ENCODE measurements around the gene BMPR2. TPM values are rescaled to one million over a fixed set of nuclear protein-coding genes. Genes with fewer than 3 reads are reported as not detected.
A peak's percentile ranks its signal among the peaks of the same experiment; 100 is the strongest.
"Not testable (repeated sequence)": the region's sequence is repeated elsewhere in the genome, so short reads cannot be mapped to it uniquely, and the experiment has no call there.

The BMPR2 gene
- total RNA-seq (86.7 TPM), polyA plus RNA-seq (20.1 TPM)

DNA sequence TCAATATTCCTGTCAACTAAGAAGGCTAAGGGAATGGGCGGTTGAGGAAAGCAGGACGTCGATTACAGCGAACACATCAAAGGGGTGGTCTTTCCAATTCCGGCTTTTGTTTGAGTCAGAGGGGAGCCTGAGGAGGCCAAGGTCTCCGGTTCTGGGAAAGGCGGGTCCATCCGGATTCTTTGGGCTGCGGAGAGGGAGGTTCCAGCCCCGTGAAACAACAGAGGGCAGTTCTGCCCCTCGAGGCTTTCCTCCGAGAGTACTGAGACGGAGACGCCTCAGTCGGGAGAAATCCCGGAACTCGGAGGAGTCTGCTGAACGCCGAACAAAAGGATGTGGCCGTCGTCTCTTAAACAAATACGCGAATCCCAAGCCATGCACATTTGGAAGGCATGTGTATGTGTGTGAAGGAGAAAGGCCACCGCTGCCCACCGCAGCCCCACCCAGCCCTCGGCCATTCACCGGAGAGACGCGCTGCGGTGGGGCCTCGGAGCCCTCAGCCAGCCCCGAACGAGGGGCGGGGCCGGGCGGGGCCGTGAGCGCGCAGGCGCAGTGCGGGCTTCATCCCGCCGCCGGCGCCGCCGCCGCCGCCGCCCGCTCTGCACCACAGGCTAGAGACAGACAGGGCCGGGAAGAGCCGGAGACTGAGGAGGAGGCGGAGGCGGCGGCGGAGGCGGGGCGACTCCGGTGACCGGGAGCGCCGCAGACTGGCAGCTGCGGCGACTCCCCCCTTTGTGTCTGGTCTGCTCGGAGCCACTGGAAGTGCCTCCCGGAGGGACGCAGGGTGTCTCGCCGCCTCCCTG lies at the start of gene BMPR2:
Gene BMPR2, plus strand, starts transcription at position 719 of the 800 bp plus-strand sequence. CDS start 1,148 bp downstream, outside the sequence.
- H3K36me3 ChIP-seq (ENCODE audit: insufficient read depth), result no peaks in the 10 kb centered on the region
- no peaks in the 10 kb centered on the region for H3K4me1 ChIP-seq (ENCODE audit: insufficient read depth)
- WGBS, result under 1% methylated on average over 70 of the region's 70 CpGs
- peak; percentile 81 for DNase-seq (ENCODE audit: extremely low spot score)
- peak within 1 kb of the TSS; percentile 93 for H3K27ac ChIP-seq (ENCODE audit: low read depth)
- peak within 1 kb of the TSS; percentile 94 for H3K4me3 ChIP-seq (ENCODE audit: low read depth, low read length)

DNA sequence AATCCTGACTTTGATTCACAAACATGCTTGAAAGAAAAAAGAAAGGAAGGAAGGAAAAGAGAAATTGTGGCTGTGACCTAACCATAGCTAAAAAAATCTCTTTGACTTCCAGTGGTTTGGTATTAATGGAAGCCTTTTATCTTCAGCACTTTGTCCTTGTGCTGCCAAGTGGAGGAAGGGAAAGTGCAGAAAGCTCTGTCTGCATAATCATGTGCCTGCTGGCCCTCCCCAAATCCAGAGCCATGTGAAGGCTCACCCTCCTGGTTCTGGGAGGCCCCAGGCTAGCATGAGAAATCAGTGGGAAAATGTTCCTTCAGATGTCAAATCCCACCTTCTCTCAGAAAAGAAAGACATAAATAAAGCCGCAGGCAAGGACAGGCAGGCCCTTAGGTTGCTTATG lies 48.3 kb upstream of the BMPR2 start:
- no peaks in the 10 kb centered on the region for H3K4me1 ChIP-seq (ENCODE audit: insufficient read depth)
- DNase-seq (ENCODE audit: extremely low spot score), result no peak
- 88% methylated on average over 1 of the region's 1 CpG for WGBS
- peaks cover 2% of the 10 kb centered on the region for H3K36me3 ChIP-seq (ENCODE audit: insufficient read depth)
- H3K27ac ChIP-seq (ENCODE audit: low read depth), result no peak overlapping the region
- H3K4me3 ChIP-seq (ENCODE audit: low read depth, low read length), result no peak overlapping the region

DNA sequence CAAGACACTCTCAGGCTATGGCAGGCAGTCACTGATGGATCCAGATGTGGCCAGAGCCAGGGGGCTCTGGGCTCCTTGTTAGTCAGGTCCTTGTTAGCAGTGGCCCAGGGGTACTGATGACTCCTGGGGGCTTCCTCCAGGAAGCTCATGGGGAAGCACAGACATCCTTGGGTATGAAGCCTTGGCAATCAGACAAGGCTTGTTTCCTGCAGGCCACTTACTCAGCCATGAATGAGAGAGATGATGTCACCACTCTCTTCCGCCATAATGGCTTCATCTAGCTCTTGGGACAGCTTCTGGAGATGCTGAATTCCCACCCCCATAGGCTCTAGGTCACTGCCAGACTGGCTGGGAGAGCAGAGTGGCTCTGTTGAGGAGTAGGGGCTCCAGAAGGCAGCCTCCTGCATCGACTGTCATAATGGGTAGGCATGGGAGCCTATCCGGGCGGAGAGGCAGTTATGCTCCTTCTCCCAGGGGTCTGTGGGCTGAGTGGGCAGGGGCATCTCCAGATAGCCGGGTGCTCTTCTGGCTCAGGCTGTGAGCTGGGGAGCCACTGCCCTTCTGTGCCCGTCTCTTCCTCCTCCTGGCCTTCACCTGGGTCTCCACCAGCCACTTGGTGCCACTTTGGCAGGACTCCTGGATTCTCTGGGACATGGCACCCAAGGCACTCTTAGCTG lies 40.2 kb upstream of the BMPR2 start:
- no peak overlapping the region for H3K4me3 ChIP-seq (ENCODE audit: low read depth, low read length)
- no peaks in the 10 kb centered on the region for H3K36me3 ChIP-seq (ENCODE audit: insufficient read depth)
- no peak overlapping the region for H3K27ac ChIP-seq (ENCODE audit: low read depth)
- 97% methylated on average over 6 of the region's 6 CpGs for WGBS
- no peaks in the 10 kb centered on the region for H3K4me1 ChIP-seq (ENCODE audit: insufficient read depth)
- no peak for DNase-seq (ENCODE audit: extremely low spot score)

DNA sequence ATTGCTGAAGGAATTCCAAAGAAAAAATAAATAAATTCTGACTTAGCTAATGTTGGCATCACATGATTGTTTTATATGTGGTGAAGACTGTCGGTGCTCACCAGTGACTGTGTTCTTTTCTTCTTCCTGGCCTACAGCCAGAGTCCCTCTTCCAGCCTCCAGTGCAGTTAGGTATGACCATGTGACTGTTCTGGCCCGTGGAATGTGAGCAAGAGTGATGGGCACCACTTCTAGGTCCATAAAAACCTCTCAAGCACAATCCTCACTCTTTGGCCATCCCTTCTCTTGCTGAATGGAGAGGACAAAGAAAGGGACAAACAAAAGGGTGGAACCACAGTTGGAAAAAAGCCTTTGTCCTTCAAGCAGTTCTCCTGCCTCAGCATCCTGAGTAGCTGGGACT lies 39.0 kb upstream of the BMPR2 start:
- 58% methylated on average over 2 of the region's 2 CpGs for WGBS
- no peak for DNase-seq (ENCODE audit: extremely low spot score)
- Histone ChIP-seq H3K27ac (ENCODE audit: low read depth) (no peak overlapping the region), H3K36me3 (ENCODE audit: insufficient read depth) (no peaks in the 10 kb centered on the region), H3K4me3 (ENCODE audit: low read depth, low read length) (no peak overlapping the region), H3K4me1 (ENCODE audit: insufficient read depth) (no peaks in the 10 kb centered on the region)

DNA sequence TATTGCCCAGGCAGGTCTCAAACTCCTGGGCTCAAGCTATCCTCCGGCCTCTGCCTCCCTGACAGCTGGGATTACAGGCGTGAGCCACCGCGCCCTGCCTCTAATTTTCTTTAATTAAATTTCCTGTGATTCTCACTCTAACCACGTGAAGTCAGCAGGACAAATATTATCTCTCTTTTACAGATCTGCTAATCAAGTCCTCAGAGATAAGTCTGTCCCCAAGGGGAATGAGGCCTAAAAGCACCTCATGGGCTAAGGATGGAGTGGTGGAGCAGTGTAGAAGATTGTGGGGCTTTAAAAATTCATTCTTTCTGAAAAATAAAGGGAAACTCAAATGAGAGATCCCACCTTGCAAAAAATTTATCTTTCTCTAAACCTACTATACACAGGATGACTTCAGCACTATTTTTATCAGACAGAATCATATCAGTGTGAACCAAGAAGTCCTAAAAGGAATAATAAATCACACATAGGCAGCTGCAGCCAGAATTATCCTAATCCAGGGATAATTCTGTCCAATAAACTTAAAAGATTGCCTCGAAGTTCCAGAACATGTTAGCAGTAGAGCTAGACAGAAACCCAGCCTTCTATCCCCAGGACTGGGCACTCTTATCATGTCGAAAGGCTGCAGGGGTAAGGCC lies 38.3 kb upstream of the BMPR2 start:
- DNase-seq (ENCODE audit: extremely low spot score), result no peak
- H3K4me3 ChIP-seq (ENCODE audit: low read depth, low read length), result no peak overlapping the region
- H3K36me3 ChIP-seq (ENCODE audit: insufficient read depth), result no peaks in the 10 kb centered on the region
- WGBS, result 69% methylated on average over 7 of the region's 7 CpGs
- H3K4me1 ChIP-seq (ENCODE audit: insufficient read depth), result no peaks in the 10 kb centered on the region
- no peak overlapping the region for H3K27ac ChIP-seq (ENCODE audit: low read depth)

DNA sequence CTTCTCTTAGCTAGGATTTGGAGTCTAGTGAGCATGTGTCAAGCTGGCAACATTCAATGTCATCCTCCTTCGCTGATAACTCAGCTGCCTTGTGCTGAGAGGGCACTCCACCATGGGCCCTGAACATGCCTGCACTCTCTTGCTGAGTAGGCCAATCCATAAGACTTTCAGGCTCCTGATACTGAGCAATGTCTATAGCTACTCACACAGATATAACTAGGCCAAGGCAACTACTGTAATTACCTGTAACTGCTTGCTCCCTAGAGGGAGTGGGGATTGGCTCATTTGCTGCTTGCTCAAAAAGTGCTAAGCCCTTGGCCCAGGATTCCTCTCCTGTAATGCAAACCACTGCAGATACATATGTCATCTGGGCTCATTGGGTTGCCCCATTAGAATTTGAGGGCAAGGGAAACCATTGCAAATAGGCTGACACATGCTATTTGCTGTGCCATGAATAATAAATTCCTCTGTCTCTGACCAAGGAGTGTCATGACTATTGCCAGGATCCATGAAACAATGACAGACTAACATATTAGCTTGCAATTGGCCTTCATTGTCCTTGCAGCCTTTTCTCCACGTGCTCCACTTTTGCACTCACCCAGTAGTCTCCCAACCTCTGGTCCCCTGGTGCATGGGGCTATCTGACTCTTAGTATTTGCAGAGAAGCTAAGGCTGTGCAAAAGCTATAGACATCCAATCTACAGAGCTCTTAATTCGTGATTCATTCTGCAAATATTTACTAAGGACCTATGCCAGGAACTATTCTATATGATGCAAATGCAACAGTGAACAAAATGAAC lies 36.9 kb upstream of the BMPR2 start:
- no peaks in the 10 kb centered on the region for H3K36me3 ChIP-seq (ENCODE audit: insufficient read depth)
- H3K4me3 ChIP-seq (ENCODE audit: low read depth, low read length), result no peak overlapping the region
- no peak overlapping the region for H3K27ac ChIP-seq (ENCODE audit: low read depth)
- H3K4me1 ChIP-seq (ENCODE audit: insufficient read depth), result no peaks in the 10 kb centered on the region
- 85% methylated on average over 3 of the region's 3 CpGs for WGBS
- no peak for DNase-seq (ENCODE audit: extremely low spot score)

DNA sequence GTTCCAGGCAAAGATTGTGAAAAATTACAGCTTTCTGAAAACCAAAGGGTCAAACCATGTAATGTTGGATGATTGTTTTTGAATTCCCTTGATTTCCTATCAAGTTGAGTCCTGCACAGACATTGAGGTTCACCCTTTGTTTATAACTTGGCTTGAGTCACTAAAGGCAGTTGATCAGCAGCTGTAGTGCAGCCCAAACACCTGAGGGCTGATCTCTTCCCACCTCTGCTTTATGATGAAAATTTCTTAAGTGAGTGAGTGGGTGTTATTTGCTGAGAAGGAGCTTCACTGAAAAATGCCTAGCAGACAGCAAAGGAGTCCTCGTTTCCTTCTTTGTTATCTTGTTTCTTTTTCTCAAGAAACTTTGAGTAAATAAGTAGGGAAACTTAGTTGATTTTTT lies 31.9 kb upstream of the BMPR2 start:
- Histone ChIP-seq H3K4me1 (ENCODE audit: insufficient read depth) (no peaks in the 10 kb centered on the region), H3K27ac (ENCODE audit: low read depth) (no peak overlapping the region), H3K36me3 (ENCODE audit: insufficient read depth) (no peaks in the 10 kb centered on the region), H3K4me3 (ENCODE audit: low read depth, low read length) (no peak overlapping the region)
- 61% methylated on average over 1 of the region's 1 CpG for WGBS
- no peak for DNase-seq (ENCODE audit: extremely low spot score)

DNA sequence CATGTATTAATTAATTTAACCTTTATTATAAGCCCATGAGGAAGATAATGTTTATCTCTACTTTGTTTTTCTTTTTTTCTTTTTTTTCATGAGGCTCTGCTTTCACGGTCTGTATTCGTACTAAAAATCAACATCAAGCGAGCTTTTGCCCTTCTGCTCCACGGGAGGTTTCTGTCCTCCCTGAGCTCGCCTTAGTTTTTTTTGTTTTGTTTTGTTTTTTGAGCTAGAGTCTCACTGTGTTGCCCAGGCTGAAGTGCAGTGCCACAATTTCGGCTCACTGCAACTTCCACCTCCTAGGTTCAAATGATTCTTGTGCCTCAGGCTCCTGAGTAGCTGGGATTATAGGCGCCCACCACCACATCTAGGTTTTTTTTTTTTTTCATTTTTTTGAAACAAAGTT lies 29.9 kb upstream of the BMPR2 start:
- Histone ChIP-seq H3K36me3 (ENCODE audit: insufficient read depth) (no peaks in the 10 kb centered on the region), H3K27ac (ENCODE audit: low read depth) (no peak overlapping the region), H3K4me3 (ENCODE audit: low read depth, low read length) (no peak overlapping the region), H3K4me1 (ENCODE audit: insufficient read depth) (no peaks in the 10 kb centered on the region)
- DNase-seq (ENCODE audit: extremely low spot score), result no peak
- WGBS, result 95% methylated on average over 7 of the region's 7 CpGs

DNA sequence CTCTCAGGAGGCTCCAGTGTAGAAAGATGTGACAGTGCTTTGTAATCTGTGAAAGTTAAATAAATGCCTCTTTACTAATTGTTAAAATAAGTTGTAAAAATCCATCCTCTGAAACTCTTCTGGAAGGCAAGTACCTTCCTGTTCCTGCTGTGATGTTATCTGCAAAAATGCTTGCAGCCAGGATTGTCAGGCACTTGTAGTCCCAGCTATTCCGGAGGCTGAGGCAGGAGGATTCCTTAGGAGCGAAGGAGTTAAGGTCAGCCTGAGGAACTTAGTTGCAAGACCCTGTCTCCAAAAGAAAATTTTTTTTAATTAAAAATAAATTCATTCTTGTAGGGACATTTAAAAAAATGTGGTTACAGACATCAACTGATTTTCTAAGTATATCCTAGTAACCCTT lies 22.7 kb upstream of the BMPR2 start:
- Histone ChIP-seq H3K36me3 (ENCODE audit: insufficient read depth) (no peaks in the 10 kb centered on the region), H3K27ac (ENCODE audit: low read depth) (no peak overlapping the region), H3K4me3 (ENCODE audit: low read depth, low read length) (no peak overlapping the region), H3K4me1 (ENCODE audit: insufficient read depth) (no peaks in the 10 kb centered on the region)
- WGBS, result 89% methylated on average over 2 of the region's 2 CpGs
- no peak for DNase-seq (ENCODE audit: extremely low spot score)

DNA sequence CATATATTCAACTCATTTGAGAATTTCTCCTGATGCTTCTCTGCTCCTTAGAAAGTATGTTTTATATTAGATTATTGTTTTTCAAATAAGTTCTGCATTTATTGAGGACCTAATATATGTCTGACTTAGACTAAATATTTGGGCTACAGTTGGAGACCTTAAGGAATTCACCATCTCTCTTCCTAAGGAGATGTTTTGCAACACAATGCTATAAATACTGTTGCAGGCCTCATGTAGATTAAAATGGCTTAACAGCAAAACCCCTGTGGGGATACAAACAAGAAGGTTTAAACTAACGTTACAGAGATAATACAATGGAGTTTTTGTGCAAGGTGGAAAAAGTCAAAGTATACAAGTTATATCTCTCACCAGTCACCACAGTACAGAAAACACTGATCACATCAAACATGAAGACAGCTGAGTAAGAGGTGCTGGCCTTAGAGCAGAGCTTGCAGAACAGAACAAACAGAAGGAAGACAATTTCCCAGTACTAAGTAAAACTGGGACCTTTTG lies 20.1 kb upstream of the BMPR2 start:
- 37% methylated on average over 1 of the region's 1 CpG for WGBS
- Histone ChIP-seq H3K36me3 (ENCODE audit: insufficient read depth) (no peaks in the 10 kb centered on the region), H3K4me1 (ENCODE audit: insufficient read depth) (no peaks in the 10 kb centered on the region), H3K4me3 (ENCODE audit: low read depth, low read length) (no peak overlapping the region), H3K27ac (ENCODE audit: low read depth) (no peak overlapping the region)
- DNase-seq (ENCODE audit: extremely low spot score), result no peak

DNA sequence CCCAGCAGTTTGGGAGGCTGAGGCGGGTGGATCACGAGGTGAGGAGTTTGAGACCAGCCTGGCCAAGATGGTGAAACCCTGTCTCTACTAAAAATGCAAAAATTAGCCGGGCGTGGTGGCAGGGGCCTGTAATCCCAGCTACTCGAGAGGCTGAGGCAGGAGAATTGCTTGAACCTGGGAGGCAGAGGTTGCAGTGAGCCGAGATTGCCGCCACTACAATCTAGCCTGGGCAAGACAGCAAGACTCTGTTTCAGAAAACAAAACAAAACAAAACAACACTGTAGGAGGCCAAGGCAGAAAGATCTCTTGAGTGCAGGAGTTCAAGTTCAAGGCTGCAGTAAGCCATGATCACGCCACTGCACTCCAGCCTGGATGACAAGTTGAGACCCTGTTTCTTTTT lies 17.2 kb upstream of the BMPR2 start:
- H3K27ac ChIP-seq (ENCODE audit: low read depth); H3K4me1 ChIP-seq (ENCODE audit: insufficient read depth); H3K4me3 ChIP-seq (ENCODE audit: low read depth, low read length); DNase-seq (ENCODE audit: extremely low spot score); H3K36me3 ChIP-seq (ENCODE audit: insufficient read depth): not testable (repeated sequence)
- WGBS, result 99% methylated on average over 8 of the region's 8 CpGs

DNA sequence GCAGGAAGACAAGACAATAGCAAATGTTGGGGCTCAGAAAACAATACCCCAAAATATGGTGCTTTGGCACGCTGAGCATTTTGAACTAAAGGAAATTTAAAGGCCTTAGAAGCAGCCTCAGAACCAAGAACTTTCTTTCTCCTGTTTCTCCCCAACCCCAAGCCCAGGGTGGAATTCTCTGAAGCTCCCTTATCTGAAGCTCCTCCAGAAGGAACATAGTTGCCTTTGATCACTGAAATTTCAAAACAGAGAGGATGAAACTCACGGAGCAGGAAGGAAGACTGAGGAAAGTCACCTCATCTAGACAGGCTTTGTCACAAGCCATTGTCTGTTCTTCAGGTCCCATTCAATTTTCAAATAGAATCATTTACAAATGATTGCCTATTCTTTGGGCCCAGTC lies 15.5 kb upstream of the BMPR2 start:
- no peak for DNase-seq (ENCODE audit: extremely low spot score)
- Histone ChIP-seq H3K36me3 (ENCODE audit: insufficient read depth) (no peaks in the 10 kb centered on the region), H3K27ac (ENCODE audit: low read depth) (no peak overlapping the region), H3K4me1 (ENCODE audit: insufficient read depth) (no peaks in the 10 kb centered on the region), H3K4me3 (ENCODE audit: low read depth, low read length) (no peak overlapping the region)
- WGBS, result 93% methylated on average over 2 of the region's 2 CpGs

DNA sequence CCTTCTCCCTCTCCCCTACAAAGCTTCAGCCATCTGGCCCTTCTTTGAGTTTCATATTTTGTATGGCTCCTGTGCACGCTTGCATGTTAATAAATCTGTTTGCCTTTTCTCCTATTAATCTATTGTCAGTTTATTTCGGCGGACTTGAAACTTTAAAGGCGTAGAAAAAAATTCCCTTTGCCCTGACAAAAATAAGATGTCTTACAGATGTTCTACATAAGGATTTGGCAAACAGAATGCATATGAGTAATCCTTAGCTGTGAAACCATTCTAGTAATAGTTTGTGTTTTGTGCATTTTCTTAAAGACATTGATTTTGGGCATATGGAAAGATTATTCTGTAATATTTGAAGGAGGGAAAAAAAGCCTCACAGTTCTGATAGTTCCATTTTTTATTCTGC lies 15.0 kb upstream of the BMPR2 start:
- no peaks in the 10 kb centered on the region for H3K4me1 ChIP-seq (ENCODE audit: insufficient read depth)
- no peak for DNase-seq (ENCODE audit: extremely low spot score)
- WGBS, result 55% methylated on average over 4 of the region's 4 CpGs
- H3K4me3 ChIP-seq (ENCODE audit: low read depth, low read length), result no peak overlapping the region
- H3K27ac ChIP-seq (ENCODE audit: low read depth), result no peak overlapping the region
- no peaks in the 10 kb centered on the region for H3K36me3 ChIP-seq (ENCODE audit: insufficient read depth)

All from urinary bladder (tissue), 4 donors.